ENCODE measurements around the gene DPF1. TPM values are rescaled to one million over a fixed set of nuclear protein-coding genes. Genes with fewer than 3 reads are reported as not detected.

The DPF1 gene
- polyA plus RNA-seq, 1 donor (not counting 4 experiments of a cell fraction or from before 2014, with no cell fraction given): 1.5 TPM

DNA sequence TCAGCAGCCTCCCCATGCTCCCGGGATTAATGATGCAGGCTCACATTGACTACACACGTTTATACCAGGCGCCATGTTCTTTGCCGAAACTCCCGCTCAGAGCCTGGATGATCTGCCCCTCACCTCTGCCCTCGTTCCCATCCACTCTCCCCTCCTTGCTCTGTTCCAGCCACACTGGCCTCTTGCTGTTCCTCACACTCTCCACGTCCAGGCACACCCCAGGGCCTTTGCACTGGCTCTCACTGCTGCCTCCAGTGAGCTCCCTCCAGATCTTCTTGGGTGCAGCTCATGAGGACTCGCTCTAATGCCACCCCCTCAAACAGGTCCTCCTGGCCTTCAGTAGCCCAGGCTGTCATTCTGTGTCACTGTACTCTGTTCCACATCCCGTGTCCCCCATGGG is 39.2 kb downstream of the DPF1 start:
- peaks cover 14% of the 10 kb centered on the region for H3K4me1 ChIP-seq (ENCODE audit: control insufficient read depth, extremely low read depth, insufficient read depth, low read length)
- H3K36me3 ChIP-seq (ENCODE audit: control insufficient read depth in 2 of 2, extremely low read depth in 1 of 2, insufficient read depth in 2 of 2, low read length in 2 of 2): peaks cover 21 to 23% of the 10 kb centered on the region in 2 experiments
- H3K4me2 ChIP-seq (ENCODE audit: control insufficient read depth, extremely low read depth, insufficient read depth, low read depth, low read length): no peak overlapping the region
- FAIRE-seq (no peak), DNase-seq (ENCODE audit: low read depth, low spot score) (no peak)
- no peak overlapping the region for H2AFZ ChIP-seq (ENCODE audit: control insufficient read depth, low read length)
- peaks cover 13% of the 10 kb centered on the region for H3K79me2 ChIP-seq (ENCODE audit: control insufficient read depth, insufficient read depth, low read length)
- H4K20me1 ChIP-seq (ENCODE audit: control insufficient read depth, extremely low read depth, insufficient read depth, low read length): no peaks in the 10 kb centered on the region
- no peak overlapping the region for H3K9ac ChIP-seq (ENCODE audit: control insufficient read depth, extremely low read depth, insufficient read depth, low read length)
- no peaks in the 10 kb centered on the region for H3K9me1 ChIP-seq (ENCODE audit: control insufficient read depth, extremely low read depth, insufficient read depth, low read length)
- H3K27ac ChIP-seq (ENCODE audit: control insufficient read depth, insufficient read depth, low read length): no peak overlapping the region
- TF ChIP-seq, protein P1, sequence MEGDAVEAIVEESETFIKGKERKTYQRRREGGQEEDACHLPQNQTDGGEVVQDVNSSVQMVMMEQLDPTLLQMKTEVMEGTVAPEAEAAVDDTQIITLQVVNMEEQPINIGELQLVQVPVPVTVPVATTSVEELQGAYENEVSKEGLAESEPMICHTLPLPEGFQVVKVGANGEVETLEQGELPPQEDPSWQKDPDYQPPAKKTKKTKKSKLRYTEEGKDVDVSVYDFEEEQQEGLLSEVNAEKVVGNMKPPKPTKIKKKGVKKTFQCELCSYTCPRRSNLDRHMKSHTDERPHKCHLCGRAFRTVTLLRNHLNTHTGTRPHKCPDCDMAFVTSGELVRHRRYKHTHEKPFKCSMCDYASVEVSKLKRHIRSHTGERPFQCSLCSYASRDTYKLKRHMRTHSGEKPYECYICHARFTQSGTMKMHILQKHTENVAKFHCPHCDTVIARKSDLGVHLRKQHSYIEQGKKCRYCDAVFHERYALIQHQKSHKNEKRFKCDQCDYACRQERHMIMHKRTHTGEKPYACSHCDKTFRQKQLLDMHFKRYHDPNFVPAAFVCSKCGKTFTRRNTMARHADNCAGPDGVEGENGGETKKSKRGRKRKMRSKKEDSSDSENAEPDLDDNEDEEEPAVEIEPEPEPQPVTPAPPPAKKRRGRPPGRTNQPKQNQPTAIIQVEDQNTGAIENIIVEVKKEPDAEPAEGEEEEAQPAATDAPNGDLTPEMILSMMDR (optimal IDR thresholded peaks at IDR 0.05 in 1 of 3, IDR thresholded peaks at IDR 0.05 in 1 of 3, conservative IDR thresholded peaks at IDR 0.05 in 1 of 3; ENCODE audit: extremely low read depth in 1 of 3, insufficient read depth in 2 of 3, low read length in 3 of 3): no peak
- no peak for TF ChIP-seq EZH2 (IDR thresholded peaks at IDR 0.05; ENCODE audit: low read length)
- dilution Hi-C loops (cut with MboI; ENCODE audit: extremely low pct_ligation_motif_present, low sequenced_read_pairs): no loop called here
- no peaks in the 10 kb centered on the region for H3K9me3 ChIP-seq (ENCODE audit: control insufficient read depth, low read depth, low read length)
- H3K4me3 ChIP-seq (ENCODE audit: control insufficient read depth in 2 of 3, extremely low read depth in 1 of 3, insufficient read depth in 2 of 3, low read depth in 1 of 3, low read length in 3 of 3): no peak overlapping the region
- no peaks in the 10 kb centered on the region for H3K27me3 ChIP-seq (ENCODE audit: control insufficient read depth, extremely low read depth, insufficient read depth, low read length)

DNA sequence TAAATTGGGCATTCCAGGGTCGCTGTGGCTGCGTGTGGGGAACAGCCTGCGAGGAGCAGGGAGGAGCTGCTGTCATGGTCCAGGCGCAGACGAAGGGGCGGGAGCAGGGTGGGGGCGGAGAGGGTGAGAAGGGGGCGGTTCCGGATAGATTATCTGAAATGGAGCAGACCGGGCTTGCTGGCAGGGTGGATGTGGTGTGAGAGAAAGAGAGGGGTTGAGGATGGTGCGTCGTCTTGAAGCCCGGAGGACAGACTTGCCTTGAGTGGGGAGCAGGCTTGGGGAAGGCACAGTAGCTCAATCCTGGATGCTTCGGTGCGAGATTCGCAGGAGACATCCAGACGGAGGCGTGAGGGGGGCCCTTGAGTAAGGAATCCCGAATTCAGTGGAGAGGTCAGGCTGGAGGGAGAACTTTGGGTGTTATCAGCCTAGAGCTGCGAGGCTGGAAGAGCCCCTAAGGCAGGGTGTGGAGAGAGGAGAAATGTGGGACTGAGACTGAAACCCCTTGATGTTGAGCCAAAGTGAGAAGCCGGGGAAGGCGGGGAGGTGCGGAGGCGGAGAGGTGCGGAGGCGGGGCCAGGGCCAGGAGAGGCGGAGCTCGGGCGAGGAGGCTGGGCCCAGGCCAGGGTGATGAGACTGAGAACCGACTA is 40.6 kb downstream of the DPF1 start:
- Histone ChIP-seq H3K9me1 (ENCODE audit: control insufficient read depth, extremely low read depth, insufficient read depth, low read length) (no peaks in the 10 kb centered on the region), H2AFZ (ENCODE audit: control insufficient read depth, low read length) (peak overlapping the region; percentile 60), H3K27ac (ENCODE audit: control insufficient read depth, insufficient read depth, low read length) (no peak overlapping the region), H3K4me2 (ENCODE audit: control insufficient read depth, extremely low read depth, insufficient read depth, low read depth, low read length) (peak overlapping the region; percentile 85), H3K79me2 (ENCODE audit: control insufficient read depth, insufficient read depth, low read length) (peaks cover 15% of the 10 kb centered on the region), H3K4me1 (ENCODE audit: control insufficient read depth, extremely low read depth, insufficient read depth, low read length) (peaks cover 14% of the 10 kb centered on the region), H3K9ac (ENCODE audit: control insufficient read depth, extremely low read depth, insufficient read depth, low read length) (peak overlapping the region; percentile 43), H3K4me3 (ENCODE audit: control insufficient read depth in 2 of 3, extremely low read depth in 1 of 3, insufficient read depth in 2 of 3, low read depth in 1 of 3, low read length in 3 of 3) (peak overlapping the region in 2 of 3 experiments; percentile 30 to 61), H3K27me3 (ENCODE audit: control insufficient read depth, extremely low read depth, insufficient read depth, low read length) (no peaks in the 10 kb centered on the region), H4K20me1 (ENCODE audit: control insufficient read depth, extremely low read depth, insufficient read depth, low read length) (no peaks in the 10 kb centered on the region), H3K36me3 (ENCODE audit: control insufficient read depth in 2 of 2, extremely low read depth in 1 of 2, insufficient read depth in 2 of 2, low read length in 2 of 2) (peaks cover 16 to 21% of the 10 kb centered on the region in 2 experiments), H3K9me3 (ENCODE audit: control insufficient read depth, low read depth, low read length) (no peaks in the 10 kb centered on the region)
- TF ChIP-seq, protein P1 (optimal IDR thresholded peaks at IDR 0.05 in 1 of 3, IDR thresholded peaks at IDR 0.05 in 1 of 3, conservative IDR thresholded peaks at IDR 0.05 in 1 of 3; ENCODE audit: extremely low read depth in 1 of 3, insufficient read depth in 2 of 3, low read length in 3 of 3): no peak
- dilution Hi-C loops (cut with MboI; ENCODE audit: extremely low pct_ligation_motif_present, low sequenced_read_pairs): no loop called here
- DNase-seq (ENCODE audit: low read depth, low spot score) (no peak), FAIRE-seq (peak; percentile 46)
